ENCODE data around the gene INPP1. TPM values are rescaled to one million over a fixed set of nuclear protein-coding genes. Genes with fewer than 3 reads are reported as not detected.

The INPP1 gene
- total and polyA plus RNA-seq, 4 donors = 9.1 to 13.2 (median 12.4) TPM

GRCh38 chr2:190350371-190350770 is 7.0 kb downstream of the INPP1 start:
- Histone ChIP-seq H3K4me3 (ENCODE audit: low read depth in 1 of 3, low read length in 3 of 3) (no peak overlapping the region), H3K9me3 (ENCODE audit: control insufficient read depth in 4 of 4, low read length in 3 of 4) (no peaks in the 10 kb centered on the region), H3K36me3 (ENCODE audit: control insufficient read depth in 4 of 4, insufficient read depth in 3 of 4, low read depth in 1 of 4, low read length in 3 of 4) (peaks cover 0 to 1% (median 0%) of the 10 kb centered on the region in 4 donors), H3K27me3 (ENCODE audit: control insufficient read depth in 4 of 4, insufficient read depth in 4 of 4, low read length in 3 of 4) (no peaks in the 10 kb centered on the region), H3K4me1 (ENCODE audit: control insufficient read depth in 4 of 4, insufficient read depth in 4 of 4, low read length in 3 of 4) (peaks cover 5 to 27% (median 17%) of the 10 kb centered on the region in 4 donors), H3K27ac (ENCODE audit: low read depth in 1 of 2, low read length in 2 of 2) (no peak overlapping the region), H3K9ac (ENCODE audit: low read depth in 1 of 2, low read length in 2 of 2) (no peak overlapping the region)
- TF ChIP-seq JUND (IDR thresholded peaks at IDR 0.05) (no peak), SP1 (IDR thresholded peaks at IDR 0.05) (no peak), RAD21 (IDR thresholded peaks at IDR 0.05) (no peak), NR2F2 (IDR thresholded peaks at IDR 0.05) (no peak), TAF1 (conservative IDR thresholded peaks at IDR 0.05) (no peak), GABPA (IDR thresholded peaks at IDR 0.05 in 1 of 2, conservative IDR thresholded peaks at IDR 0.05 in 1 of 2) (no peak), FOXA2 (IDR thresholded peaks at IDR 0.05) (no peak), REST (IDR thresholded peaks at IDR 0.05) (no peak), RXRA (IDR thresholded peaks at IDR 0.05) (no peak), ATF3 (IDR thresholded peaks at IDR 0.05) (no peak), FOXA1 (IDR thresholded peaks at IDR 0.05) (no peak), MAX (IDR thresholded peaks at IDR 0.05) (no peak), HNF4A (conservative IDR thresholded peaks at IDR 0.05) (no peak), CTCF (IDR thresholded peaks at IDR 0.05; ENCODE audit: low read depth, low read length, missing input control) (no peak), EGR1 (IDR thresholded peaks at IDR 0.05; ENCODE audit: low read depth in 2 of 2) (no peak), YY1 (IDR thresholded peaks at IDR 0.05) (no peak), HNF4G (IDR thresholded peaks at IDR 0.05) (no peak), ZBTB33 (IDR thresholded peaks at IDR 0.05) (no peak)
- no peak for DNase-seq (ENCODE audit: low spot score)

Data from liver (tissue), 9 donors.